H54 (cell line): ENCODE measurements around the gene GBX1.

Experiments
- DNase-seq: peaks from one replicate; pipeline ENCODE4 v3.0.0; 2011; ENCODE audit warnings: low spot score, mixed read lengths; ENCODE audit not compliant: insufficient read length
- FAIRE-seq: peaks from 3 replicates; lab custom pipeline; 2011; peaks lifted over from hg19 to GRCh38; lab: Jason Lieb, UNC
- POLR2A ChIP-seq: IDR thresholded peaks from 2 replicates; pipeline ENCODE4 v1.6.1; 2011; ENCODE audit warnings: low read depth, mild to moderate bottlenecking, low read length

Gene GBX1

GRCh38 chr7:151144387-151144786 lies 23.1 kb downstream of the GBX1 start:
- no peak for TF ChIP-seq POLR2A
- FAIRE-seq (no peak), DNase-seq (no peak)

- no peak for TF ChIP-seq POLR2A
- FAIRE-seq (no peak), DNase-seq (no peak)
Observed at GRCh38 chr7:151143261-151144015, 24.1 kb downstream of the GBX1 start.

DNA sequence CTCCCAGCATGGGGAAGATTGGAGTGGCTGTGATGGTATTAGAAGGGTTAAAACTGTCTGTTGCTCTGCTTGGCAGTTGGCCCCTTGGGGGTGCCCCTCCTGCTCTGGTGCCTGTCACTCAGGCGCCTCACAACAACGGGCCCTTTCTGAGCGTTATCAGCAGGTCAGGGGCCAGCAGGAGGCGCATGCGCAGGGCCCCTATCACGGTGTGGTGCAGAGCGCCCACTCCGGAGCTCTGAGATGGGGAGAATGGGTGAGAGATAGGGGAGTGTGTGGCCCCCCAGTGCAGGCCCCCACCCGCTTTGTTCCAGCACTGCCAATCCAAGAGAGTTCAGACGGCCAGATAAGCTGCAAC lies 24.8 kb downstream of the GBX1 start:
- DNase-seq (no peak), FAIRE-seq (no peak)
- TF ChIP-seq POLR2A, result no peak

DNA sequence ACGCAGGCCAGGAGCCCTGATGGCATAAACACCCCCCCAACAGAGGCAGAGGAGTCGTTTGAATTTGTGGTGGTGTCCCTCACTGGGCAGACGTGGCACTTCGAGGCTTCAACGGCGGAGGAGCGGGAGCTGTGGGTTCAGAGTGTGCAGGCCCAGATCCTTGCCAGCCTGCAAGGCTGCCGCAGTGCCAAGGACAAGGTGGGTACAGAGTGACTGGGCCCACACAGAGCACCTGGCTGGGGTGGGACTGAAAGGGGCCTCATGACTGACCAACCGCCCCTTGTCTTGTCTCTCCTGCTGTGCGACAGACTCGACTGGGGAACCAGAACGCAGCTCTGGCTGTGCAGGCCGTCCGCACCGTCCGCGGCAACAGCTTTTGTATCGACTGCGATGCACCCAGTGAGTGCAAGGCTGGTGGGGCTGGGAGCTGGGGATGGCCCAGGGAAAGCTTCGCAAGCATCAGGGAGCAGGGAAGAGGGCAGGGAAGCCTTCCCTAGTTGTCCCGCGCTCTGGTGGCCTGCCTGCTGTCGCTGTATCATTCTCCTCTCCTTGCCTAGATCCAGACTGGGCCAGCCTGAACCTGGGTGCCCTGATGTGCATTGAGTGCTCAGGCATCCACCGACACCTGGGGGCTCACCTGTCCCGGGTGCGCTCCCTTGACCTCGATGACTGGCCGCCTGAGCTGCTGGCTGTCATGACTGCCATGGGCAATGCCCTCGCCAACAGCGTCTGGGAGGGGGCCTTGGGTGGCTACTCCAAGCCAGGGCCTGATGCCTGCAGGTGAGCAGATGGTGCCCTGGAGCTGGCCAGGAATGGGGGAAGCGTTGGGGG lies 25.4 kb downstream of the GBX1 start:
- DNase-seq, result no peak
- TF ChIP-seq POLR2A, result no peak
- no peak for FAIRE-seq

DNA sequence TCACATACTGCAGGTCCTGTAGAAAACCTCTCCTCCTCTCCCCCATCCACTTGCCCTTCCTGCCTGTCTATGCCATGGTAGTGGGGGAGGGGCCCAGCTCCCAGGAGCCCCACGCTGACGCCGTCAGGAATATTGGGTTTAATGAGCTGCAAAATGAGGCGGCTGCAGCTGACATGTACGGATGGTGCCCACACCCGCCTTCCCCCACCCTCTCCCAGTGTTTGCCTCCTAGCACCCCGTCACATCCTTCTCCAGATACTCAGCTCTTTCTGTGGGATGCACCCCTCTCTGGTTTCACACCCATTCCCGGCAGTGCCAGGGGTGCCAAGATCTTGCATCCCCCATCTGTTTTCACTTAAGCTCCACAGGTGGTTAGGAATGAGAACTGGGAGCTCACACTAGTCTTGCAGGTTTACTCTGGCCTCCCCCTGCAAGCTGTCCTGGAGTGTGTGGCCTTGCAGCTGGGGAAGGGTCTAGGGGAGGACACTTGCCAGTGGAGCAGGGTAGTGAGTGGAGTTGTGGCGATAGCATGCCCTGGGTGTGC lies 26.1 kb downstream of the GBX1 start:
- FAIRE-seq (no peak), DNase-seq (no peak)
- TF ChIP-seq POLR2A, result no peak

DNA sequence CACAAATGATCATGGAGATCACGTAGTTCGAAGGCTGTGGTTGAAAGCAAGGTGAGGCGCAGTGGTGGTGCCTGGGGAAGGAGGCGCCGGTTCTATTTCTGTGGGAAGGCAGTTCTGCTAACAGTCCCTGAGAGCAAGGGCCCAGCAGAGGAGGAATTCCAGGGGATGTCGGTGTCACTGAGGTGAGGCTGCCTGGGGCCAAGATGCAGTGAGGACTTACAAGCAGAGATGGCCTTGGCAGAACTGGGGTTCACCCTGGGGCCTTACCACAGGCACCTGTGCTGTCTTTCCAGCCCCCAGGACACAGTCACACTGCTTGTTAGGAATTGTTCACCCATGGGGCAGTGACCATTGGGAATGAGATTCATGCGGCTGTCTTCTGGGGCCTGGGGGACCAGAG lies 26.7 kb downstream of the GBX1 start:
- no peak for TF ChIP-seq POLR2A
- DNase-seq (no peak), FAIRE-seq (no peak)

GRCh38 chr7:151139791-151140190 lies 27.7 kb downstream of the GBX1 start:
- no peak for FAIRE-seq
- DNase-seq, result no peak
- TF ChIP-seq POLR2A, result no peak

DNA sequence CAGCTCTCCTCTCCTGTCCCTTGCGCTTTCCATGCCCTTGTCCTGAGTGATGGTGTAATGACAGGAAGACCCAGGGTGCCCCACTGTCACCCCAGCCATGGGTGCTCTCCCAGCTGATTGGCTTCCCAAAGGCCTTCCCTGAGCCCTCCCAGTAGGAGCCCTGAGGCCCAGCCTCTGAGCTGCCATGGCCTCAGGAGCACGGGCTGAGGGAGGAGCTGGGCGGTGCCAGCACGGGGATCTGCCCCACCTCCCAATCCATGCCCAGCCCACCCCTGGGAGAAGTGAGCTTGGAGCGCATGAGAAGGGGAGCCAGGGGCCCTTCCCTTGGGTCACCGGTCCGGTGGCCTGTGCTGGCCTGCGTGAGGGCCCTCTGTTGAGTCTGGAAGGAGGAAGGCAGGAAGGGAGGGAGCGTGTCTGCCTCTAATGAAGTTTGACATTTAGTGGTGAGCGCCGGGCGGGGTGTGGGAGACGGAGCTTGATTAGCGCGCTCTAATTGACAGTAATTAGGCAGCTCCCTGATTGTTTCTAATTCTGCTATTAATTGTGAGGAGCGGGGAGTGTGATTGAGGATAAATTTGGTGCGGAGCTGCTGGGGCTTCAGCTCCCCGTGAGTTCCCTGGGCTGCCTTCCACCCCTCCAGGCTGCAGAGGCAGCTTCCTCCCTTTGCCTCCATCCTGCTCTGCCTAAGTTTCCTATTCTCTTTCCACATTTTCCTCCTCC lies 28.3 kb downstream of the GBX1 start:
- TF ChIP-seq POLR2A, result no peak
- DNase-seq (no peak), FAIRE-seq (no peak)

GRCh38 chr7:151138153-151138851 lies 29.2 kb downstream of the GBX1 start:
- TF ChIP-seq POLR2A, result no peak
- FAIRE-seq, result no peak
- no peak for DNase-seq

DNA sequence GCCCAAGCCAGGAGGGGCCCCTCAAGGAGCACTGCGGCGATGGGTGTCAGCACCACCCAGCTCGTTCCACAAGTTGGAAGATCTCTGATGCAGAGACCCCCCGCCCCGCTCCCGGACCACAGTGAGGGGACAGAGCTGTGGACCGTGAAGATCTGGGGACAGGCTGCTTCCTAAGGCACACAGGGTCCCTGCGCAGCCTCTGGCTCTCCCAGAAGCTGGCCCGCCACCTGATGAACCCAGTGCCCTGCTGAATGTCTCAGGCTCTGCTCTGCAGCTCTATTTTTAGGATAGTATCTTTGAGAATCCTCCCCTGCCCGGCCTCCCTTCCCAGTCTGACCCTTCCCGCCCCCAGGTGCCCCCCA lies 29.7 kb downstream of the GBX1 start:
- FAIRE-seq, result no peak

GRCh38 chr7:151137076-151137675 lies 30.3 kb downstream of the GBX1 start:
- FAIRE-seq (no peak), DNase-seq (no peak)
- TF ChIP-seq POLR2A, result no peak

More for the DNA sequence above, 29.7 kb downstream of the GBX1 start:
- TF ChIP-seq POLR2A, result no peak
- DNase-seq, result no peak

GRCh38 chr7:151135866-151136843 lies 31.3 kb downstream of the GBX1 start:
- FAIRE-seq (no peak), DNase-seq (no peak)
- TF ChIP-seq POLR2A, result no peak
